ENCODE results near the gene ATG4B. TPM values are rescaled to one million over a fixed set of nuclear protein-coding genes. Genes with fewer than 3 reads are reported as not detected.
A peak's percentile ranks its signal among the peaks of the same experiment; 100 is the strongest.

Gene ATG4B
- total RNA-seq, 6 experiments from 2014 or later: 43.5 to 58.3 (median 51.9) TPM

GRCh38 chr2:241695651-241696050, 58.2 kb downstream of the ATG4B start:
- no peak overlapping the region for H3K4me3 Mint-ChIP-seq
- DNase-seq: no peak
- TF ChIP-seq CTCF (IDR thresholded peaks at IDR 0.05): no peak

GRCh38 chr2:241701149-241701398, 63.6 kb downstream of the ATG4B start:
- DNase-seq: peak; percentile 81
- no peak for TF ChIP-seq CTCF (IDR thresholded peaks at IDR 0.05)
- Mint-ChIP-seq H3K4me3 (peak overlapping the region; percentile 88), H3K36me3 (ENCODE audit: low read depth) (peaks cover 15% of the 10 kb centered on the region), H3K4me1 (ENCODE audit: low read depth) (peaks cover 24% of the 10 kb centered on the region), H3K27me3 (ENCODE audit: insufficient read depth) (peaks cover 5% of the 10 kb centered on the region), H3K9me3 (peaks cover 6% of the 10 kb centered on the region), H3K27ac (peak overlapping the region; percentile 88)

More at GRCh38 chr2:241695651-241696050, 58.2 kb downstream of the ATG4B start:
- H3K27me3 Mint-ChIP-seq (ENCODE audit: insufficient read depth): peaks cover 7% of the 10 kb centered on the region
- H3K36me3 Mint-ChIP-seq (ENCODE audit: low read depth): peaks cover 22% of the 10 kb centered on the region
- H3K27ac Mint-ChIP-seq: peak overlapping the region; percentile 1; the same call in 1 of the 2 replicates
- H3K9me3 Mint-ChIP-seq: no peaks in the 10 kb centered on the region
- peaks cover 35% of the 10 kb centered on the region for H3K4me1 Mint-ChIP-seq (ENCODE audit: low read depth)

GRCh38 chr2:241701399-241702154, 64.1 kb downstream of the ATG4B start, which contains the start of gene ING5:
Gene ING5 (plus strand): TSS chr2:241702039. CDS start chr2:241702066, 27 bp downstream.
- H3K4me3 Mint-ChIP-seq: peak within 1 kb of the TSS; percentile 95
- peak within 1 kb of the TSS; percentile 88 for H3K27ac Mint-ChIP-seq
- peaks cover 17% of the 10 kb centered on the region for H3K36me3 Mint-ChIP-seq (ENCODE audit: low read depth)
- peaks cover 11% of the 10 kb centered on the region for H3K9me3 Mint-ChIP-seq
- H3K27me3 Mint-ChIP-seq (ENCODE audit: insufficient read depth): peaks cover 5% of the 10 kb centered on the region
- DNase-seq: peak; percentile 89
- peaks cover 20% of the 10 kb centered on the region for H3K4me1 Mint-ChIP-seq (ENCODE audit: low read depth)
- TF ChIP-seq CTCF (IDR thresholded peaks at IDR 0.05): peak; percentile 54

GRCh38 chr2:241702155-241703031, 64.9 kb downstream of the ATG4B start:
- Mint-ChIP-seq H3K27me3 (ENCODE audit: insufficient read depth) (peaks cover 5% of the 10 kb centered on the region), H3K4me3 (peak overlapping the region; percentile 95)

More at GRCh38 chr2:241702155-241703031, 64.9 kb downstream of the ATG4B start:
- peaks cover 25% of the 10 kb centered on the region for H3K36me3 Mint-ChIP-seq (ENCODE audit: low read depth)
- peak; percentile 65 for DNase-seq
- peak overlapping the region; percentile 84 for H3K27ac Mint-ChIP-seq
- H3K4me1 Mint-ChIP-seq (ENCODE audit: low read depth): peaks cover 17% of the 10 kb centered on the region
- peak; percentile 76 for TF ChIP-seq CTCF (IDR thresholded peaks at IDR 0.05)
- peaks cover 15% of the 10 kb centered on the region for H3K9me3 Mint-ChIP-seq

All from HFFc6 (cell line).